ENCODE results near the gene ACSS3.

DNA sequence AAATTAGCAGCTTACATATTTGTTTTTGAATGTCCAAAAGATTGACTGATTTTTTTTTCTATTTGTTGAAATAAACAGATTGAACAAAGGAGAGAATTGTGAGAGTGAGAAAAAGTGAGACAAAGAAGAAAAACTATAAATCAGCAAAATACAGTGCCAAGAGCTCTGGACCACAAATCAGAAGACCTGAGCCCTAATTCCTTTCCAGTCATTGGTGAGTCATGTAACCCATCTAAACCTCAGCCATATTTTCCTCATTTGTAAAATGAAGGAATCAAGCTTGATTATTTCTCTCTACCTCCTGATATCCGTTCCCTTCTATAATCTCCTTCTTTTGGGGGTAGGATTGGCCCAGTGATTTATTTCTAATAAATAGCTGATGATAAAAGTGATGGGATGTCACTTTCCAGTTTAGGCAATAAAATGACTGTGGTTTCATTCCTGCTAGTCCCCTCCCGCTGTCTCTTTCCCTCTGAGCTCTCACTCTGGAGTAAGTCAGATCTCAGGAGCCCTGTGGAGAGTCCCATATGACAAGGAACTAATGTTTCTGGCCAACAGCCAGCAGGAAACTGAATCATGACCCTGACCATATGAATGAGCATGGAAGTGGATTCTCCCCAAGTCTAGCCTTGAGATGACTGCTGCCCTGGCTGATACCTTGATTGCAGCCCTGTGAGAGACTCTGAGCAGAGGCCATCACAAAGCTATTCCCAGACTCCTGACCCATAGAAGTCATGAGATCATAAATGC, 218.9 kb downstream of the ACSS3 start:
- TF ChIP-seq, protein P1, sequence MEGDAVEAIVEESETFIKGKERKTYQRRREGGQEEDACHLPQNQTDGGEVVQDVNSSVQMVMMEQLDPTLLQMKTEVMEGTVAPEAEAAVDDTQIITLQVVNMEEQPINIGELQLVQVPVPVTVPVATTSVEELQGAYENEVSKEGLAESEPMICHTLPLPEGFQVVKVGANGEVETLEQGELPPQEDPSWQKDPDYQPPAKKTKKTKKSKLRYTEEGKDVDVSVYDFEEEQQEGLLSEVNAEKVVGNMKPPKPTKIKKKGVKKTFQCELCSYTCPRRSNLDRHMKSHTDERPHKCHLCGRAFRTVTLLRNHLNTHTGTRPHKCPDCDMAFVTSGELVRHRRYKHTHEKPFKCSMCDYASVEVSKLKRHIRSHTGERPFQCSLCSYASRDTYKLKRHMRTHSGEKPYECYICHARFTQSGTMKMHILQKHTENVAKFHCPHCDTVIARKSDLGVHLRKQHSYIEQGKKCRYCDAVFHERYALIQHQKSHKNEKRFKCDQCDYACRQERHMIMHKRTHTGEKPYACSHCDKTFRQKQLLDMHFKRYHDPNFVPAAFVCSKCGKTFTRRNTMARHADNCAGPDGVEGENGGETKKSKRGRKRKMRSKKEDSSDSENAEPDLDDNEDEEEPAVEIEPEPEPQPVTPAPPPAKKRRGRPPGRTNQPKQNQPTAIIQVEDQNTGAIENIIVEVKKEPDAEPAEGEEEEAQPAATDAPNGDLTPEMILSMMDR (IDR thresholded peaks at IDR 0.05; ENCODE audit: low read depth, low read length) = no peak
- TF ChIP-seq EZH2phosphoT487 (IDR thresholded peaks at IDR 0.05; ENCODE audit: low read depth) = no peak

Data from OCI-LY3 (cell line).